Stomach (tissue), 4 donors: ENCODE results near the gene SYNE2.

Source experiments
- EP300 ChIP-seq: sonication (generic); formaldehyde crosslinking; IDR thresholded peaks from one replicate; pipeline ENCODE4 v1.6.1; 2017; ENCODE audit warnings: antibody characterized with exemption
- POLR2A ChIP-seq, 4 donors: fragments of 450-650 bp; IDR thresholded peaks; one replicate each; pipeline ENCODE4 v1.6.1; 2016; ENCODE audit warnings: antibody characterized with exemption in 4 of 4, control low read depth in 2 of 4, mild to moderate bottlenecking in 1 of 4, moderate library complexity in 1 of 4
- POLR2AphosphoS5 ChIP-seq, 3 donors: sonication (generic); formaldehyde crosslinking; IDR thresholded peaks; one replicate each; pipeline ENCODE4 v1.6.1; 2016; ENCODE audit warnings: antibody characterized with exemption in 3 of 3
- TF ChIP-seq, protein P1 (sequence below), 7 experiments: fragments of 450-650 bp in 4 of 7; fragments of 200-600 bp in 3 of 7; sonication (generic) in 3 of 7; IDR thresholded peaks; one replicate each; pipeline ENCODE4 v1.5.1; 2016 to 2019; ENCODE audit warnings: antibody characterized with exemption in 7 of 7, control low read depth in 2 of 7, mild to moderate bottlenecking in 1 of 7

DNA sequence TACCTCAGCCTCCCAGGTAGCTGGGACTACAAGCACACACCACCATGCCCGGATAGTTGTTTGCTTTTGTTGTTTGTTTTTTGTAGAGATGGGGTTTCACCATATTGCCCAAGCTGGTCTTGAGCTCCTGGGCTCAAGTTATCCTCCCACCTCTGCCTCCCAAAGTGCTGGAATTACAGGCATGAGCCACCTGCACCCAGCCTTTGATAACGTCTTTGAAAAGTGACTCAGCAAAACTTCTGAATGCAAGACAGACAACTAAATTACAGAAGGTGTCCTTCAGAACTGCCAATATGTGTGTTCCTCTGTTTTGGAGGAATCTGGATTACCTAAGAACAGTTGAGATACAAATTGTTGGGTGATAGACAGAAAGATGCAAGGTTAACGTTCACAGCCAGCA is 341.6 kb downstream of the SYNE2 start:
- TF ChIP-seq, protein P1, sequence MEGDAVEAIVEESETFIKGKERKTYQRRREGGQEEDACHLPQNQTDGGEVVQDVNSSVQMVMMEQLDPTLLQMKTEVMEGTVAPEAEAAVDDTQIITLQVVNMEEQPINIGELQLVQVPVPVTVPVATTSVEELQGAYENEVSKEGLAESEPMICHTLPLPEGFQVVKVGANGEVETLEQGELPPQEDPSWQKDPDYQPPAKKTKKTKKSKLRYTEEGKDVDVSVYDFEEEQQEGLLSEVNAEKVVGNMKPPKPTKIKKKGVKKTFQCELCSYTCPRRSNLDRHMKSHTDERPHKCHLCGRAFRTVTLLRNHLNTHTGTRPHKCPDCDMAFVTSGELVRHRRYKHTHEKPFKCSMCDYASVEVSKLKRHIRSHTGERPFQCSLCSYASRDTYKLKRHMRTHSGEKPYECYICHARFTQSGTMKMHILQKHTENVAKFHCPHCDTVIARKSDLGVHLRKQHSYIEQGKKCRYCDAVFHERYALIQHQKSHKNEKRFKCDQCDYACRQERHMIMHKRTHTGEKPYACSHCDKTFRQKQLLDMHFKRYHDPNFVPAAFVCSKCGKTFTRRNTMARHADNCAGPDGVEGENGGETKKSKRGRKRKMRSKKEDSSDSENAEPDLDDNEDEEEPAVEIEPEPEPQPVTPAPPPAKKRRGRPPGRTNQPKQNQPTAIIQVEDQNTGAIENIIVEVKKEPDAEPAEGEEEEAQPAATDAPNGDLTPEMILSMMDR (IDR thresholded peaks at IDR 0.05), result no peak
- no peak for TF ChIP-seq POLR2A (IDR thresholded peaks at IDR 0.05)
- no peak for TF ChIP-seq POLR2AphosphoS5 (IDR thresholded peaks at IDR 0.05)
- TF ChIP-seq EP300, result no peak
